DOHH2 (cell line): ENCODE results near the gene S100A8.
"Not testable (repeated sequence)": the region's sequence is repeated elsewhere in the genome, so short reads cannot be mapped to it uniquely, and the experiment has no call there.

Experiments used
- CTCF ChIP-seq: fragments of 200-600 bp; sonication (generic); IDR thresholded peaks from one replicate; pipeline ENCODE4 v1.5.1; 2014; ENCODE audit warnings: antibody characterized with exemption, mild to moderate bottlenecking, low read depth, low read length; ENCODE audit not compliant: poor library complexity, severe bottlenecking
- EZH2phosphoT487 ChIP-seq: fragments of 200-600 bp; sonication (generic); IDR thresholded peaks from 2 replicates; pipeline ENCODE4 v1.6.1; 2017; ENCODE audit warnings: borderline replicate concordance, mild to moderate bottlenecking, antibody characterized with exemption, low read length, moderate library complexity, mixed read lengths

GRCh38 chr1:153407274-153407673 lies 16.4 kb upstream of the S100A8 start:
- TF ChIP-seq EZH2phosphoT487, CTCF: not testable (repeated sequence)
